ENCODE measurements around the gene DPF1. TPM values are rescaled to one million over a fixed set of nuclear protein-coding genes. Genes with fewer than 3 reads are reported as not detected.
"Not testable (repeated sequence)": the region's sequence is repeated elsewhere in the genome, so short reads cannot be mapped to it uniquely, and the experiment has no call there.

Gene DPF1
- 1.7 and 2.5 TPM in 2 replicates for total RNA-seq (2014; rRNA removed; shearing (Covaris generic))
- 3.3 and 7.7 TPM in 2 replicates for polyA plus RNA-seq (2015; cell fraction: cytosol; rRNA removed)
- 5.1 and 5.4 TPM in 2 replicates for polyA plus RNA-seq (2015; cell fraction: nucleus; rRNA removed)

GRCh38 chr19:38224014-38224862 lies at the start of gene DPF1:
Gene DPF1, minus strand, starts transcription at chr19:38224222. Its CDS starts 80 bp downstream, at chr19:38224142.
- DNase-seq (ENCODE audit: low read depth, low spot score): peak; percentile 78
- in situ Hi-C loops (cut with HindIII; ENCODE audit: low pct_unique_long_range_greater_than_20kb, low sequenced_read_pairs): no loop called here

GRCh38 chr19:38273499-38273898 lies 49.5 kb upstream of the DPF1 start:
- in situ Hi-C loops (cut with HindIII; ENCODE audit: low pct_unique_long_range_greater_than_20kb, low sequenced_read_pairs): no loop called here
- DNase-seq (ENCODE audit: low read depth, low spot score): no peak

- no peak for DNase-seq (ENCODE audit: low read depth, low spot score)
These were observed 46.7 kb upstream of the DPF1 start for GRCh38 chr19:38270587-38271167.

GRCh38 chr19:38268539-38268938 lies 44.5 kb upstream of the DPF1 start:
- no peak for DNase-seq (ENCODE audit: low read depth, low spot score)
- in situ Hi-C loops (cut with HindIII; ENCODE audit: low pct_unique_long_range_greater_than_20kb, low sequenced_read_pairs): no loop called here

More at GRCh38 chr19:38270587-38271167, 46.7 kb upstream of the DPF1 start:
- in situ Hi-C loops (cut with HindIII; ENCODE audit: low pct_unique_long_range_greater_than_20kb, low sequenced_read_pairs): no loop called here

- DNase-seq (ENCODE audit: low read depth, low spot score): no peak
- in situ Hi-C loops (cut with HindIII; ENCODE audit: low pct_unique_long_range_greater_than_20kb, low sequenced_read_pairs): no loop called here
These were observed 43.9 kb upstream of the DPF1 start for GRCh38 chr19:38267761-38268483.

GRCh38 chr19:38266981-38267597 lies 43.1 kb upstream of the DPF1 start:
- in situ Hi-C loops (cut with HindIII; ENCODE audit: low pct_unique_long_range_greater_than_20kb, low sequenced_read_pairs): no loop called here
- DNase-seq (ENCODE audit: low read depth, low spot score): no peak

GRCh38 chr19:38265921-38266429 lies 42.0 kb upstream of the DPF1 start:
- in situ Hi-C loops (cut with HindIII; ENCODE audit: low pct_unique_long_range_greater_than_20kb, low sequenced_read_pairs): no loop called here
- DNase-seq (ENCODE audit: low read depth, low spot score): no peak

GRCh38 chr19:38265213-38265861 lies 41.3 kb upstream of the DPF1 start:
- no peak for DNase-seq (ENCODE audit: low read depth, low spot score)
- in situ Hi-C loops (cut with HindIII; ENCODE audit: low pct_unique_long_range_greater_than_20kb, low sequenced_read_pairs): no loop called here

- in situ Hi-C loops (cut with HindIII; ENCODE audit: low pct_unique_long_range_greater_than_20kb, low sequenced_read_pairs): no loop called here
- no peak for DNase-seq (ENCODE audit: low read depth, low spot score)
These were observed 40.6 kb upstream of the DPF1 start, which contains the start of gene SPINT2 for GRCh38 chr19:38264486-38265212. Gene SPINT2, plus strand, starts transcription at chr19:38264573. Its CDS starts 320 bp downstream, at chr19:38264893.

- no peak for DNase-seq (ENCODE audit: low read depth, low spot score)
- in situ Hi-C loops (cut with HindIII; ENCODE audit: low pct_unique_long_range_greater_than_20kb, low sequenced_read_pairs): no loop called here
These were observed 39.9 kb upstream of the DPF1 start for GRCh38 chr19:38263689-38264485.

- in situ Hi-C loops (cut with HindIII; ENCODE audit: low pct_unique_long_range_greater_than_20kb, low sequenced_read_pairs): no loop called here
- no peak for DNase-seq (ENCODE audit: low read depth, low spot score)
These were observed 38.7 kb upstream of the DPF1 start for GRCh38 chr19:38262585-38263268.

GRCh38 chr19:38261942-38262341 lies 37.9 kb upstream of the DPF1 start:
- in situ Hi-C loops (cut with HindIII; ENCODE audit: low pct_unique_long_range_greater_than_20kb, low sequenced_read_pairs); DNase-seq (ENCODE audit: low read depth, low spot score): not testable (repeated sequence)

GRCh38 chr19:38255383-38256014 lies 31.5 kb upstream of the DPF1 start:
- in situ Hi-C loops (cut with HindIII; ENCODE audit: low pct_unique_long_range_greater_than_20kb, low sequenced_read_pairs): no loop called here
- no peak for DNase-seq (ENCODE audit: low read depth, low spot score)

- DNase-seq (ENCODE audit: low read depth, low spot score): no peak
- in situ Hi-C loops (cut with HindIII; ENCODE audit: low pct_unique_long_range_greater_than_20kb, low sequenced_read_pairs): no loop called here
These were observed 29.8 kb upstream of the DPF1 start for GRCh38 chr19:38253788-38254187.
